ENCODE measurements around the gene ECM2.

The ECM2 gene

DNA sequence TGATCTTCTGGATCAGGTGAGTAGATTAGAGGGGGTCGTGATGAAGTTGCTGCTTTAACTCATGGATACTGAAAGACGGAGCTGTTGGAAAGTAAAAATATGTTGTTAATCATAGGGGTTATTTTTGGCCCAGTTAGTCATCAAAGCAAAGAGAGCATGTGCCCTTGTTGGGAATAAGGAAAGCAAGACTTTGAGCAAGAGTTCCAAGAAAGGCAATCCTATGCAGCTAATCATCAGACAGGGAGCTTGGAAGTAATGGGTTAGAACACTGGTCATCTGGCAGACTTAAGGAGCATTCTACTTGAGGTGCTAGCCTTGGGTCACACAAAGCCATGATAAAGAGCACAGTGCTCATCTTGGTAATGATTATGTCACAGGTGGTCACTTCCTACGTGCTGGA is 71.8 kb downstream of the ECM2 start:
- peak; percentile 79 for DNase-seq (ENCODE audit: low spot score)

DNA sequence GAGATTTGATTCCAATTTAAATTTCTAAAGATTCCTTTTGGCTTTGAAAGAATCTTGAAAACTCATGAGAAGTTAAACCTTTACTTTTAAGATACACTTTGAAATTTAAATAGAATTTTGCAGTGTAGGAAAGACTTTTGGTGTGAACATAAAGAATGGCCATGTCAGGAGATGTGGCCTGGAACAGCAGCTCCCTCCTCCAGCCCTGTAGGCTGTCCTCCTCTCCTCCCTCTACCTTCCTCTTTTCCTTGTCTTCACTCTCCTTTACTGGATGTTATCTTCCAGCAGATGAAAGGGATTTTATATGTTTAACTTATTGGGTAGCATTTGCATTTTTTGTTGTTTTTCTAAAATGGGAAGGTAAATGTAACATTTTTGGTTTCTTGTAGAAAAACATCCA is 72.4 kb downstream of the ECM2 start:
- DNase-seq (ENCODE audit: low spot score) = no peak

DNA sequence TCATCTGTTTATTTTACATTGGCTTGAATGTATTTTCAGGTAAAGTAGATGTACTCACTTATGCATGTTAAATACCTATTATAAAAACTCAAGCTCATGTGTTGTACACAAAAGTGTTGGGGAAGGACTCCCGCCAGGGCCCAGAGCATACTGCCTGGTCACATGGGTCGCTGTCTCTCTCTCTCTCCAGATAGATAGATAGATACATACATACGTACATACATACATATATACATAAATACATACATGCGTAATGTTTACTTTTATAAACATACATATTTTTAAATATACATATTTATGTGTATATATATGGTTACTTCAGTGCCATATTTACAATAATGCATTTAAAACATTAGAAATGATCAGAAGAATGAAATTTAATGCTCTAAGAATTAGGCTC is 78.2 kb downstream of the ECM2 start:
- DNase-seq (ENCODE audit: low spot score) = no peak

DNA sequence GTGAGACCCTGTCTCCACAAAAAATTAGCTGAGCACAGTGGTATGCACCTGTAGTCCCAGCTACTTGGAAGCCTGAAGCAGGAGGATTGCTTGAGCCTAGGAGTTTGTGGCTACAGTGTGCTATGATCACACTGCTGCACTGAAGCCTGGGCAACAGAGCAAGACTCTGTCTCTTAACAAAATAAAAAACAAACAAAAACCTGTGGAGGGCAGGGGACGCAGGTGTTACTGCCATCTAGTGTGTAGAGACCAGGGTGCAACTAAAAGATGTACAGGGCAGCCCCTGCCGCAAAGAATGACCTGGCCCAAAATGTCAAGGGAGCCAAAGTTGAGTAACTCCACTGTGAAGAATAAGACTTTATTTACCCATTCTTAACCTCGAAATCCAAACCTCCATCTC is 80.6 kb downstream of the ECM2 start:
- DNase-seq (ENCODE audit: low spot score) = peak; percentile 16

DNA sequence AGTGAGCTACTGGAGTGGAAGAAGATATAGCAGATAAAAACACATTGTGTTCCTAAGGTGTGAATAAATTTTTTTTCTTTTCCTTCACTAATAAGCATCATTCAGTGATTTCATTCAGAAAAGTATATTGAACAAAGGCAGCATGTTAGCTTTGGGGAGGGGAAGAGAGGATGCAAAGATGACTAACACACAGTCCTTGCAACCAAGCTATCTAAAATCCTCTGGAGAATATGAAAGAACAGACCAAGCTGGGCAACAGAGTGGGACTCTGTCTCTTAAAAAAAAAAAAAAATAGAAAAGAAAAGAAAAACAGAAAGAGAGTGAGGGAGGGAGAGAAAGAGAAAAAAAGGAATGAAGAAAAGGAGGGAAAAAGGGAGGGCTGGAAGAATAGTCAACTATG is 89.3 kb downstream of the ECM2 start:
- DNase-seq (ENCODE audit: low spot score) = no peak
